CD4-positive, alpha-beta T cell treated with Interleukin-6 for 4 hours (primary cell): ENCODE data around the gene PCDHA11.
"Not testable (repeated sequence)": the region's sequence is repeated elsewhere in the genome, so short reads cannot be mapped to it uniquely, and the experiment has no call there.

Experiments
- DNase-seq: peaks from one replicate; pipeline ENCODE4 v3.0.0-alpha.2; 2020; ENCODE audit warnings: mixed read lengths

The PCDHA11 gene

DNA sequence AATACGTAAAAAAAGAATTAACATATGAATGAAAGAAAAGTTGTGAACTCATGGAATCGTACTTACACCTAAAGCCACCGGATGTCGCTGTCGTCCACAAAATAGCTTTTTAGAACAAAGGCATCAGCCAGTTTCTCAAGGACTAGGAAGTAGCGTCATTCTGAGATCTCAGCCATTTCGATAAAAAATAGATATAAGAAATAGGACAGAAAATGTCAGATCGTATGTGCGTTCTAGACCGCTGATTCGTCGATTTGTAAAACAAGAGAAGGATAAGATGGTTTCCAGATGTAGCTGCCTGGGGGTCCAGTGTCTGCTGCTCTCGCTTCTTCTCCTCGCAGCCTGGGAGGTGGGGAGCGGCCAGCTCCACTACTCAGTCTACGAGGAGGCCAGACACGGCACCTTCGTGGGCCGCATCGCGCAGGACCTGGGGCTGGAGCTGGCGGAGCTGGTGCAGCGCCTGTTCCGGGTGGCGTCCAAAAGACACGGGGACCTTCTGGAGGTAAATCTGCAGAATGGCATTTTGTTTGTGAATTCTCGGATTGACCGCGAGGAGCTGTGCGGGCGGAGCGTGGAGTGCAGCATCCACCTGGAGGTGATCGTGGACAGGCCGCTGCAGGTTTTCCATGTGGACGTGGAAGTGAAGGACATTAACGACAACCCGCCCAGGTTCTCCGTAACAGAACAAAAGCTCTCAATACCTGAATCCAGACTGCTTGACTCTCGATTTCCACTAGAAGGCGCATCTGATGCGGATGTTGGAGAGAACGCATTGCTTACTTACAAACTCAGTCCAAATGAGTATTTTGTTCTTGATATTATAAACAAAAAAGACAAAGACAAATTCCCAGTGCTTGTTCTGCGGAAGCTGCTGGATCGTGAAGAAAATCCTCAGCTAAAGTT lies 12.7 kb upstream of the PCDHA11 start, which contains the start of gene PCDHA10:
TSS of gene PCDHA10 (plus strand) at position 126 of the 903 bp plus-strand sequence. CDS start at position 278, 152 bp downstream.
- no peak for DNase-seq

DNA sequence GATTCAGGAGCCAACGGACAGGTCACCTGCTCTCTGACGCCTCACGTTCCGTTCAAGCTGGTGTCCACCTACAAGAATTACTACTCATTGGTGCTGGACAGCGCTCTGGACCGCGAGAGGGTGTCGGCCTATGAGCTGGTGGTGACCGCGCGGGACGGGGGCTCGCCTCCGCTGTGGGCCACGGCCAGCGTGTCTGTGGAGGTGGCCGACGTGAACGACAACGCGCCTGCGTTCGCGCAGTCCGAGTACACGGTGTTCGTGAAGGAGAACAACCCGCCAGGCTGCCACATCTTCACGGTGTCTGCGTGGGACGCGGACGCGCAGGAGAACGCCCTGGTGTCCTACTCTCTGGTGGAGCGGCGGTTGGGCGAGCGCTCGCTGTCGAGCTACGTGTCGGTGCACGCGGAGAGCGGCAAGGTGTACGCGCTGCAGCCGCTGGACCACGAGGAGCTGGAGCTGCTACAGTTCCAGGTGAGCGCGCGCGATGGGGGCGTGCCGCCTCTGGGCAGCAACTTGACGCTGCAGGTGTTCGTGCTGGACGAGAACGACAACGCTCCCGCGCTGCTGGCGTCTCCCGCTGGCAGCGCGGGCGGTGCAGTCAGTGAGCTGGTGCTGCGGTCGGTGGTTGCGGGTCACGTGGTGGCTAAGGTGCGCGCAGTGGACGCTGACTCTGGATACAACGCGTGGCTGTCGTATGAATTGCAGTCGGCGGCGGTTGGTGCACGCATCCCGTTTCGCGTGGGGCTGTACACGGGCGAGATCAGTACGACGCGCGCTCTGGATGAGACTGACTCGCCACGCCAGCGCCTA lies 11.4 kb upstream of the PCDHA11 start:
- no peak for DNase-seq

DNA sequence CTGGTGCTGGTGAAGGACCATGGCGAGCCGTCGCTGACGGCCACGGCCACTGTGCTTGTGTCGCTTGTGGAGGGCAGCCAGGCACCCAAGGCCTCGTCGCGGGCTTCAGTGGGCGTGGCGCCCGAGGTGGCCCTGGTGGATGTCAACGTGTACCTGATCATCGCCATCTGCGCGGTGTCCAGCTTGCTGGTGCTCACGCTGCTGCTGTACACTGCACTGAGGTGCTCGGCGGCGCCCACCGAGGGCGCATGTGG lies 10.8 kb upstream of the PCDHA11 start:
- no peak for DNase-seq

DNA sequence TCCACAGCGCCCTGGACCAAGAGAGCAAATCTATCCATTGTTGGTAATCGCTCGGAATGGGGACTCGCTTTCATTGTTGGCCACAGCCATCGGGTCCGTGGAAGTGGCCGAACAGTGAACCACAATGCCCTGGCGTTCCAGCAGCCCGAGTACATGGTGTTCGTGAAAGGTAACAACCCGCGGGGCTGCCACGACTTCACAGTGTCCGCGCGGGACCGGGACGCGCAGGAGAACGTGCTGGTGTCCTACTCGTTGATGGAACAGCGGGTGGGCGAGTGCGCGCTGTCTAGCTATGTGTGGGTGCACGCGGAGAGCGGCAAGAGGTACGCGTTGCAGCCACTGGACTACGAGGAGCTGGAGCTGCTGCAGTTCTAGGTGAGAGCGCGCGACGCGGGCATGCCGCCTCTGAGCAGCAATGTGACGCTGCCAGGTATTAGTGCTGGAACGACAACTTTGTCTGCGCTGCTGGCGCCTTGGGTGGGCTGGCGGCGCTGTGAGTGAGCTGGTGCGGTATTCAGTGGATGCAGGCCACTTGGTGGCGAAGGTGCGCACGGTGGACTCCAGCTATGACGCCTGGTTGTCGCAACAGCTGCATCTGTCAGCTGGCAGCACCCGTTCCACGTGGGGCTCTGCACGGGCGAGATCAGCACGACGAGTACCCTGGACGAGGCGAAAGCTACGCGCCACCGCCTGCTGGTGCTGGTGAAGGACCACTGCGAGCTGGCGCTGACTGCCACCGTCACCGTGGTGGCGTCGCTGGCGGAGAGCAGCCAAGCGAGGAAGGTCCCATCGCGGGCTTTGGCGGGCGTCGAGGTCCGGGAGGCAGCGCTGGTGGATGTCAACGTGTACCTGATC lies 6.1 kb upstream of the PCDHA11 start:
- no peak for DNase-seq

DNA sequence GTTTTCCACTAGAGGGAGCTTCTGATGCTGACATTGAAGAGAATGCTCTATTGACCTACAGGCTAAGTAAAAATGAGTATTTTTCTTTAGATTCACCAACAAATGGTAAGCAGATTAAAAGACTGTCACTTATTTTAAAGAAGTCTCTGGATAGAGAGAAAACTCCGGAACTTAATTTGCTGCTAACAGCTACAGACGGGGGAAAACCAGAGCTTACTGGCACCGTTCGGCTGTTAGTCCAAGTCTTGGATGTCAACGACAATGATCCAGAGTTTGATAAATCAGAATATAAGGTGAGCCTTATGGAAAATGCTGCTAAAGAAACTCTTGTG lies 764 bp downstream of the PCDHA11 start:
- DNase-seq: no peak

DNA sequence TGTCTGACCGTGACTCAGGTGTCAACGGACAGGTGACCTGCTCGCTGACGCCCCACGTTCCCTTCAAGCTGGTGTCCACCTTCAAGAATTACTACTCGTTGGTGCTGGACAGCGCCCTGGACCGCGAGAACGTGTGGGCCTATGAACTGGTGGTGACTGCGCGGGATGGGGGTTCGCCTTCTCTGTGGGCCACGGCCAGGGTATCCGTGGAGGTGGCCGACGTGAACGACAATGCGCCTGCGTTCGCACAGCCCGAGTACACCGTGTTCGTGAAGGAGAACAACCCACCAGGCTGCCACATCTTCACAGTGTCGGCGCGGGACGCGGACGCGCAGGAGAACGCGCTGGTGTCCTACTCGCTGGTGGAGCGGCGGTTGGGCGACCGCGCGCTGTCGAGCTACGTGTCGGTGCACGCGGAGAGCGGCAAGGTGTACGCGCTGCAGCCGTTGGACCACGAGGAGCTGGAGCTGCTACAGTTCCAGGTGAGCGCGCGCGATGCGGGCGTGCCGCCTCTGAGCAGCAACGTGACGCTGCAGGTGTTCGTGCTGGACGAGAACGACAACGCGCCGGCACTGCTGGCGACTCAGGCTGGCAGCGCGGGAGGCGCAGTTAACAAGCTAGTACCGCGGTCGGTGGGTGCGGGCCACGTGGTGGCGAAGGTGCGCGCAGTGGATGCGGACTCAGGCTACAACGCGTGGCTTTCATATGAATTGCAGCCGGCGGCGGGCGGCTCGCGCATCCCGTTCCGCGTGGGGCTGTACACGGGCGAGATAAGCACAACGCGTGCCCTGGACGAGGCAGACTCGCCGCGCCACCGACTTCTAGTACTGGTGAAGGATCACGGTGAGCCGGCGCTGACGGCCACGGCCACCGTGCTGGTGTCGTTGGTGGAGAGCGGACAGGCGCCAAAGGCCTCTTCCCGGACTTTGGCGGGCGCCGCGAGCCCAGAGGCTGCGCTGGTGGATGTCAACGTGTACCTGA lies 1.8 kb downstream of the PCDHA11 start:
- DNase-seq: no peak

DNA sequence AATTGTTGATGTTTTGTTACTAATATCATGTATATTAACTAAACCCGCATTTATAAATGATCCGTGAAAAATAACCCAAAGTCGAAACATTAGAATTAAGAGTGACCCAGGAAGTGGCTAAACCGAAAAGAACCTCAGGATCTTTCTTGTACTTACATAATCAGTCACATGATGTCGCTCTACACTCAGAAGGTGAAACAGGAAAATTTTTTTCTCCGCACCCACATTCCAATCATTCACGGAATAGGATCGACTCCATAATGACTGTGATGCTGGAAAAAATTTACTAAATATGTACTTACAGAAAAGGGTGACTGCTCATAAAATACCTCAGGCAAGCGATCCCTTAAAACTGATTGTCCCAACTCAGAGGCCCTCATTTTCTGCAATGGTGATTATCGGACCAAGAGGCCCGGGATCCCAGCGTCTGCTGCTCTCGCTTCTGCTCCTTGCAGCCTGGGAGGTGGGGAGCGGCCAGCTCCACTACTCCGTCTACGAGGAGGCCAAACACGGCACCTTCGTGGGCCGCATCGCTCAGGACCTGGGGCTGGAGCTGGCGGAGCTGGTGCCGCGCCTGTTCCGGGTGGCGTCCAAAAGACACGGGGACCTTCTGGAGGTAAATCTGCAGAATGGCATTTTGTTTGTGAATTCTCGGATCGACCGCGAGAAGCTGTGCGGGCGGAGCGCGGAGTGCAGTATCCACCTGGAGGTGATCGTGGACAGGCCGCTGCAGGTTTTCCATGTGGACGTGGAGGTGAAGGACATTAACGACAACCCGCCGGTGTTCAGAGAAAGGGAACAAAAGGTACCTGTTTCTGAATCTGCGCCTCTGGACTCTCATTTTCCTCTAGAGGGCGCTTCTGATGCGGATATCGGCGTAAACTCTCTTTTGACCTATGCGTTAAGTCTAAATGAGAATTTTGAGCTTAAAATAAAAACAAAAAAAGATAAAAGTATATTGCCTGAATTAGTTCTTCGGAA lies 6.6 kb downstream of the PCDHA11 start, which contains the start of gene PCDHA12:
TSS of gene PCDHA12 (plus strand) at position 224 of the 981 bp plus-strand sequence. CDS start at position 389, 165 bp downstream.
- no peak for DNase-seq

DNA sequence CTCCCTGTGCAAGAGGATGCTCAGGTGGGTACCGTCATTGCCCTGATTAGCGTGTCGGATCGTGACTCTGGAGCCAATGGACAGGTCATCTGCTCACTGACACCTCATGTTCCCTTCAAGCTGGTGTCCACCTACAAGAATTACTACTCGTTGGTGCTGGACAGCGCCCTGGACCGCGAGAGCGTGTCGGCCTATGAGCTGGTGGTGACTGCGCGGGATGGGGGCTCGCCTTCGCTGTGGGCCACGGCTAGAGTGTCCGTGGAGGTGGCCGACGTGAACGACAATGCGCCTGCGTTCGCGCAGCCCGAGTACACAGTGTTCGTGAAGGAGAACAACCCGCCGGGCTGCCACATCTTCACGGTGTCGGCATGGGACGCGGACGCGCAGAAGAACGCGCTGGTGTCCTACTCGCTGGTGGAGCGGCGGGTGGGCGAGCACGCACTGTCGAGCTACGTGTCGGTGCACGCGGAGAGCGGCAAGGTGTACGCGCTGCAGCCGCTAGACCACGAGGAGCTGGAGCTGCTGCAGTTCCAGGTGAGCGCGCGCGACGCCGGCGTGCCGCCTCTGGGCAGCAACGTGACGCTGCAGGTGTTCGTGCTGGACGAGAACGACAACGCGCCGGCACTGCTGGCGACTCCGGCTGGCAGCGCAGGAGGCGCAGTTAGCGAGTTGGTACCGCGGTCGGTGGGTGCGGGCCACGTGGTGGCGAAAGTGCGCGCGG lies 7.9 kb downstream of the PCDHA11 start:
- not testable (repeated sequence) for DNase-seq

DNA sequence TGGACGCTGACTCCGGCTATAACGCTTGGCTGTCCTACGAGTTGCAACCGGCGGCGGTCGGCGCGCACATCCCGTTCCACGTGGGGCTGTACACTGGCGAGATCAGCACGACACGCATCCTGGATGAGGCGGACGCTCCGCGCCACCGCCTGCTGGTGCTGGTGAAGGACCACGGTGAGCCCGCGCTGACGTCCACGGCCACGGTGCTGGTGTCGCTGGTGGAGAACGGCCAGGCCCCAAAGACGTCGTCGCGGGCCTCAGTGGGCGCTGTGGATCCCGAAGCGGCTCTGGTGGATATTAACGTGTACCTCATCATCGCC lies 8.5 kb downstream of the PCDHA11 start:
- DNase-seq: no peak

DNA sequence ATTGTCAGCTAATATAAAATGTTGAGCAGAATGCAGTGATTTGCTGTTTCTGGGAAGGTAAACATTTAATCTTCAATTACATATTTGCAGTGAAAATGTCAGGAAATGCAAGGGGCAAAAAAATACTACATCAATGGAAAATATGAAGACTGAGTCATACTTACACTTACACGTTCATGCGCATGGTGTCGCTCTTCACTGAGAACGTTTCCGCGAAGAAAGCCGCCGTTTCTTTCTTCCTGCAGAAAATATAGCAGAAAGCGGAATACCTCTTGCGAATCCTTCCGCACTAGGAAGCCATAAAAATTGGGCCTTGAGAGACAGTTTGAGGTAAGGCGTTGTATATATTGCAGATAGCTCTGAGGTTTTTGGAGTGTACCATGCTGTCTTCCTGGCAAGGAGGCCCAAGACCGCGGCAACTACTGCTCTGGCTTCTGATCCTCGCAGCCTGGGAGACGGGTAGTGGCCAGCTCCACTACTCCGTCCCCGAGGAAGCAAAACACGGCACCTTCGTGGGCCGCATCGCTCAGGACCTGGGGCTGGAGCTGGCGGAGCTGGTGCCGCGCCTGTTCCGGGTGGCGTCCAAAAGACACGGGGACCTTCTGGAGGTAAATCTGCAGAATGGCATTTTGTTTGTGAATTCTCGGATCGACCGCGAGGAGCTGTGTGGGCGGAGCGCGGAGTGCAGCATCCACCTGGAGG lies 13.3 kb downstream of the PCDHA11 start, which contains the start of gene PCDHA13:
TSS of gene PCDHA13 (plus strand) at position 236 of the 702 bp plus-strand sequence. CDS start at position 381, 145 bp downstream.
- DNase-seq: no peak

DNA sequence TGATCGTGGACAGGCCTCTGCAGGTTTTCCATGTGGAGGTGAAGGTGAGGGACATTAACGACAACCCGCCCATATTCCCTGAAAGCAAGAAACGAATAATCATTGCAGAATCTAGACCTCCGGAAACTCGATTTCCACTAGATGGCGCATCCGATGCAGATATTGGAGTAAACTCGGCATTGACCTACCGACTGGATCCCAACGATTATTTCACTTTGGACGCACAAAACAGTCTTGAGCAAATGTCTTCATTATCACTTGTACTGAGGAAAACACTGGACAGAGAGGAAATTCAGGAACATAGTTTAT lies 13.8 kb downstream of the PCDHA11 start:
- DNase-seq: no peak

DNA sequence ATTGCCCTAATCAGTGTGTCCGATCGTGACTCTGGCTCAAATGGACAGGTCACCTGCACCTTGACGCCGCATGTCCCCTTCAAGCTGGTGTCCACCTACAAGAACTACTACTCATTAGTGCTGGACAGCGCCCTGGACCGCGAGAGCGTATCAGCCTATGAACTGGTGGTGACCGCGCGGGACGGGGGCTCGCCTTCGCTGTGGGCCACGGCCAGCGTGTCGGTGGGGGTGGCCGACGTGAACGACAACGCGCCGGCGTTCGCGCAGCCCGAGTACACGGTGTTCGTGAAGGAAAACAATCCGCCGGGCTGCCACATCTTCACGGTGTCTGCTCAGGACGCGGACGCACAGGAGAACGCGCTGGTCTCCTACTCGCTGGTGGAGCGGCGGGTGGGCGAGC lies 14.6 kb downstream of the PCDHA11 start:
- no peak for DNase-seq

DNA sequence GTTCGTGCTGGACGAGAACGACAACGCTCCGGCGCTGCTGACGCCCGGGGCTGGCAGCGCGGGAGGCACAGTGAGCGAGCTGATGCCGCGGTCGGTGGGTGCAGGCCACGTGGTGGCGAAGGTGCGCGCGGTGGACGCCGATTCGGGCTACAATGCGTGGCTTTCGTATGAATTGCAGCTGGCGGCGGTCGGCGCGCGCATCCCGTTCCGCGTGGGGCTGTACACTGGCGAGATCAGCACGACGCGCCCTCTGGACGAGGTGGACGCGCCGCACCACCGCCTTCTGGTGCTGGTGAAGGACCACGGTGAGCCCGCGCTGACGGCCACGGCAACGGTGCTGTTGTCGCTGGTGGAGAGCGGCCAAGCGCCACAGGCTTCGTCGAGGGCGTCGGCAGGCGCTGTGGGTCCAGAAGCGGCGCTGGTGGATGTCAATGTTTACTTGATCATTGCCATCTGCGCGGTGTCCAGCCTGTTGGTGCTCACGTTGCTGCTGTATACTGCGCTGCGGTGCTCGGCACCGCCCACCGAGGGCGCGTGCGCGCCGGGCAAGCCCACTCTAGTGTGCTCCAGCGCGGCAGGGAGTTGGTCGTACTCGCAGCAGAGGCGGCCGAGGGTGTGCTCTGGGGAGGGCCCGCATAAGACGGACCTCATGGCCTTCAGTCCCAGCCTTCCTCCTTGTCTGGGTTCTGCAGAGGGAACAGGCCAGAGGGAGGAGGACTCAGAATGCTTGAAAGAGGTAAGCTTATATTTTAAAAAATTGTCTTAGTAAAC lies 15.4 kb downstream of the PCDHA11 start:
- DNase-seq: no peak

DNA sequence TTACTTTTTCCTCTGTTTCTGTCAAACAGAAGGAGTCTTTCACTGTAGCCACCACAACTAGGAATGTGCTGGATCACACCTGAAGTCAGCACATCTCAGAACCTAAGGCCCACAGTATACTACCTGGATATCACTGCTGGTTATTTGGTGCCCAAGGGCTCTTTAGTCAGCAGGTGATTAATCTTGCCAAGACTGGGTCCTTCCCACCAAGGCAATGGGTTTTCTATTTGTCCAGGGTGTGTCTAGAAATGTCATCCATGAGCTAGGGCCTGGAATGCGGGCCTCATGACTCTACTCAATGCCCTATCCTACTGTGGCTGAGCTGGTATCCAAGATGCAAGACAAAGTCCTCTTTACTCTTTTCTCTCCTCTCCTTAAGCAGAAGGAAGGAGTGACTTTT lies 47.6 kb downstream of the PCDHA11 start:
- no peak for DNase-seq
